ENCODE measurements around the gene BBLN.

- TF ChIP-seq, protein P1, sequence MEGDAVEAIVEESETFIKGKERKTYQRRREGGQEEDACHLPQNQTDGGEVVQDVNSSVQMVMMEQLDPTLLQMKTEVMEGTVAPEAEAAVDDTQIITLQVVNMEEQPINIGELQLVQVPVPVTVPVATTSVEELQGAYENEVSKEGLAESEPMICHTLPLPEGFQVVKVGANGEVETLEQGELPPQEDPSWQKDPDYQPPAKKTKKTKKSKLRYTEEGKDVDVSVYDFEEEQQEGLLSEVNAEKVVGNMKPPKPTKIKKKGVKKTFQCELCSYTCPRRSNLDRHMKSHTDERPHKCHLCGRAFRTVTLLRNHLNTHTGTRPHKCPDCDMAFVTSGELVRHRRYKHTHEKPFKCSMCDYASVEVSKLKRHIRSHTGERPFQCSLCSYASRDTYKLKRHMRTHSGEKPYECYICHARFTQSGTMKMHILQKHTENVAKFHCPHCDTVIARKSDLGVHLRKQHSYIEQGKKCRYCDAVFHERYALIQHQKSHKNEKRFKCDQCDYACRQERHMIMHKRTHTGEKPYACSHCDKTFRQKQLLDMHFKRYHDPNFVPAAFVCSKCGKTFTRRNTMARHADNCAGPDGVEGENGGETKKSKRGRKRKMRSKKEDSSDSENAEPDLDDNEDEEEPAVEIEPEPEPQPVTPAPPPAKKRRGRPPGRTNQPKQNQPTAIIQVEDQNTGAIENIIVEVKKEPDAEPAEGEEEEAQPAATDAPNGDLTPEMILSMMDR (conservative IDR thresholded peaks at IDR 0.05; ENCODE audit: low read depth, low read length): no peak
- no peak for TF ChIP-seq EZH2 (IDR thresholded peaks at IDR 0.05; ENCODE audit: borderline replicate concordance, low read depth, low read length, poor library complexity, severe bottlenecking)
Observed at GRCh38 chr9:128127990-128128835, 31.9 kb upstream of the BBLN start.
